Measurements from ENCODE around the gene MAS1. TPM values are rescaled to one million over a fixed set of nuclear protein-coding genes. Genes with fewer than 3 reads are reported as not detected.

The MAS1 gene
- polyA plus RNA-seq, 2 of the 4 experiments (the other 2 are of a cell fraction): not detected

- TF ChIP-seq REST (IDR thresholded peaks at IDR 0.05) (no peak), CHD4 (IDR thresholded peaks at IDR 0.05; ENCODE audit: borderline replicate concordance) (no peak), NFE2L2 (conservative IDR thresholded peaks at IDR 0.05; ENCODE audit: low read length) (no peak), HOXA7 (CRISPR knock-in tag; IDR thresholded peaks at IDR 0.05) (no peak), RARB (CRISPR knock-in tag; IDR thresholded peaks at IDR 0.05) (no peak), BHLHE40 (IDR thresholded peaks at IDR 0.05; ENCODE audit: low read depth, low read length) (no peak), SMC3 (IDR thresholded peaks at IDR 0.05) (no peak), PHF8 (IDR thresholded peaks at IDR 0.05; ENCODE audit: borderline replicate concordance, low read depth) (no peak), JUNB (IDR thresholded peaks at IDR 0.05) (0 out of 2 replicates have a peak, but pooled peaks have one; percentile 38), GATA3 (IDR thresholded peaks at IDR 0.05; ENCODE audit: borderline replicate concordance) (no peak; the same call in 1 of the 2 replicates), HES2 (IDR thresholded peaks at IDR 0.05) (no peak), ATOH8 (CRISPR knock-in tag; IDR thresholded peaks at IDR 0.05; ENCODE audit: low read depth) (no peak), E2F6 (IDR thresholded peaks at IDR 0.05; ENCODE audit: borderline replicate concordance, low read depth) (no peak), POLR2A (IDR thresholded peaks at IDR 0.05; ENCODE audit: low read length) (no peak), RCOR1 (IDR thresholded peaks at IDR 0.05; ENCODE audit: low read depth, low read length) (no peak), HDAC2 (IDR thresholded peaks at IDR 0.05) (no peak), CBX8 (IDR thresholded peaks at IDR 0.05) (no peak)
These were observed 9.4 kb downstream of the MAS1 start (continued) for GRCh38 chr6:159899994-159900745.

GRCh38 chr6:159902620-159903019 lies 11.8 kb downstream of the MAS1 start:
- H3K9me3 ChIP-seq: no peaks in the 10 kb centered on the region
- H3K4me2 ChIP-seq: no peak overlapping the region
- ChIA-PET POLR2A (no interaction called here), CTCF (no interaction called here)
- H3K27ac ChIP-seq: 0 out of 6 replicates have a peak overlapping the region, but pooled peaks of 1 of the 2 experiments have one; percentile 9
- 69% methylated on average over 9 of the region's 9 CpGs for WGBS (ENCODE audit: missing lambda C conversion rate)
- no peak for FAIRE-seq
- H3K4me3 ChIP-seq: no peak overlapping the region
- peaks cover 22% of the 10 kb centered on the region for H3K4me1 ChIP-seq
- no peak for ATAC-seq
- TF ChIP-seq HOXB13 (CRISPR knock-in tag; IDR thresholded peaks at IDR 0.05; ENCODE audit: low read depth): no peak
- no peak for TF ChIP-seq RAD21 (conservative IDR thresholded peaks at IDR 0.05 in 1 of 2, IDR thresholded peaks at IDR 0.05 in 1 of 2)
- no peak for TF ChIP-seq HDAC2 (IDR thresholded peaks at IDR 0.05)
- no peak for DNase-seq (ENCODE audit: low read depth in 1 of 2, low spot score in 1 of 2)

- CTCF ChIA-PET: no interaction called here
- 78% methylated on average over 9 of the region's 9 CpGs for WGBS (ENCODE audit: missing lambda C conversion rate)
- POLR2A ChIA-PET: no interaction called here
- H3K4me2 ChIP-seq: no peak overlapping the region
- H3K27ac ChIP-seq: no peak overlapping the region
- peaks cover 17% of the 10 kb centered on the region for H3K4me1 ChIP-seq
- DNase-seq (ENCODE audit: low read depth in 1 of 2, low spot score in 1 of 2): no peak
- H3K9me3 ChIP-seq: no peaks in the 10 kb centered on the region
- no peak for ATAC-seq
- FAIRE-seq: no peak
- no peak overlapping the region for H3K4me3 ChIP-seq
- no peak for TF ChIP-seq HOXA7 (CRISPR knock-in tag; IDR thresholded peaks at IDR 0.05)
- TF ChIP-seq EHF (CRISPR knock-in tag; IDR thresholded peaks at IDR 0.05): no peak
- no peak for TF ChIP-seq JUNB (IDR thresholded peaks at IDR 0.05)
- TF ChIP-seq HOXB5 (CRISPR knock-in tag; IDR thresholded peaks at IDR 0.05): no peak
- TF ChIP-seq RAD21 (conservative IDR thresholded peaks at IDR 0.05 in 1 of 2, IDR thresholded peaks at IDR 0.05 in 1 of 2): no peak
- no peak for TF ChIP-seq NPAS2 (CRISPR knock-in tag; IDR thresholded peaks at IDR 0.05; ENCODE audit: borderline replicate concordance)
- TF ChIP-seq TFCP2L1 (CRISPR knock-in tag; IDR thresholded peaks at IDR 0.05): no peak
- TF ChIP-seq HEYL (CRISPR knock-in tag; IDR thresholded peaks at IDR 0.05): no peak
- TF ChIP-seq ZSCAN20 (CRISPR knock-in tag; IDR thresholded peaks at IDR 0.05): no peak
- no peak for TF ChIP-seq RCOR1 (IDR thresholded peaks at IDR 0.05; ENCODE audit: low read depth, low read length)
- TF ChIP-seq HES2 (IDR thresholded peaks at IDR 0.05): no peak
- TF ChIP-seq REST (IDR thresholded peaks at IDR 0.05): no peak
These were observed 13.7 kb downstream of the MAS1 start for GRCh38 chr6:159904497-159904911.
